ELF-1 (cell line): Measurements from ENCODE around the gene GRIK3.

Experiments used
- DNase-seq: peaks from one replicate; pipeline ENCODE4 v3.0.0-alpha.2; 2016; ENCODE audit warnings: low read depth, low spot score

The GRIK3 gene

DNA sequence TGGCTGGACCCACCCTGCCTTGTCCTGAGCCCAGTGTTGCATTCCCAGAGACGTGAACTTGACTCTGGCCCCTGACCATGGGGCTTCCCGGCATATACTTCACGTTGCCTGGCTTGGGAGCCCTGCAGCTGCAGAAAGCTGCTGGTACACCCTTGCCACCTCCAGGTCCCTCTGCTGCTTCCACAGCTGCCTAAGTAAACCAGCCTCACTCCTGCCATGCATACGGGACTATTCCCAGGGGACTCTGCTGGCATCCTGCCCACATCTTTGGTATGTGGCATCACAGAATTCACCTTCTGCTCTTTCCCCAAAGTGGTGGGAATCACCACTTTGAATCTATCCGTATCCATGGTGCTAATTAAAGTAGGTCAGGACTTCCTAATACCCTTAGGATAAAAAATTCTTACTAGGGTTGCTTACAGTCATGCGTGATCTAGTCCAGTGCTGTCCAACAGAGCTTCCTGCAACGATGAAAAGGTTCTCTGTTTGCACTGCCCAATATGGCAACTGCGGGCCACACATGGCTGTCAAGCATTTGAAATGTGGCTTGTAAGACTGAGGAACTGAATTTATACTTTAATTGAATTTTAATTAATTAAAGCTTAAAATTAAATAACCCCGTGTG is 203.0 kb downstream of the GRIK3 start:
- no peak for DNase-seq

- DNase-seq: no peak
Observed at GRCh38 chr1:36829961-36830360, 204.4 kb downstream of the GRIK3 start.

DNA sequence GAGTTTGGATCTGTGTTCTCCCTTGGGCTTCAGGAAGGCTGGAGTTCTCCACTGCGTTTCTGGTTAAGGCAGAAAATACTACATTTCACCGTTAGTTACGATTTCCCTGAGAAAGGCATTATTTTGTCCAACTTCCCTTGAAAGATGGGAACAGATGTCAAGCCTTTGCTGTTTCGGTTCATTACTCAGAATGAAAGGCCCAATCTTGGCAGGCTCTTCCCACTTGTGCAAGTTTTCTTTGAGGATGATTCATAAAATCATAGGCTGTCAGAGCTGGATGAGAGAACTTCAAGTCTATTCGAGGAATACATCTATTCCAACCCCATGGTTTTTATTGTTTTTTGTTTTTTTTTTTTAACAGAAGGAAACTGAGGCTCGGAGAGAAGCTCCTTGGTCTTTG is 205.2 kb downstream of the GRIK3 start:
- DNase-seq: no peak

- no peak for DNase-seq
Observed at GRCh38 chr1:36825226-36825625, 209.1 kb downstream of the GRIK3 start.

DNA sequence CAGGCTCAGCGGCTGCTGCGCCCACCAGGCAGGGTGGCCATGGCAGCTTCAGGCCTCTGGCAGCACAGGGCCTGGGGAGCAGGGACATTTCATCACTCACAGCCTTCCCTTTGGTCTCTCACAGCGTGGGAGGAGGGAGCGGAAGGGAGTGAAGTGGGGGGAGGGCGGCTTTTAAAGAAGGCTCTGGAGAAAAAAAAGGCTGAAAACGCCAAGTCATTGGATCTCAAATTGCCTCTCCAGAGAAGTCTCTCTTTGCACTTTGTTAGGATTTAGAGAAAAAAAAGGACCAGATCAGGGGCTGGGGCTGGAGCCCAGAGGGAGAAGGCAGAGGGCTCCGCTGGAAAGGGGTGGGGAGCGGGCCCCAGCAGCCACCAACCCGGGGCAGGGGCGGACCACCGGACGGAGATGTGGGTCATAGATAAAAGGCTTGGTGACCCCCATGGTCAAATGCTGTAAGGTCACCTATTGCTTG is 209.9 kb downstream of the GRIK3 start:
- DNase-seq: peak; percentile 76

DNA sequence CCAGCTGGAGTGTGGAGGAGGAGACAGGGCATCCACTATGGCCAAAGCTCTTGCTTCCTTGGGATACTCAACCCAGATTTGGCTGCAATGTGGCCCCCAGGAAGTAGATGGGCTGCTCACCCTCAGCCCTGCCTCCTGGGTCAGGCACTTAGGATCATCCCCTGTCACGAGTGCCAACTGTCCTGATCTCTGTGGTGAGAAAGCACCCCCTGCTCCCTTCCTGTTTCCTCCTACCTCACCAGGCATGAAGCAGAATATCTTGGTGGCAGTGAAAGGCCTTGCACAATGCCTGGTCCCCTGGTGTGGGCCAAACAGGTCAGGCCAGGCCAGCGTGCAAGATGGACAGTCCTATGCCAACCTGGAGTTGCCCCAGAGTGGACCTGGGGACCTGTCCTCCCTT is 211.7 kb downstream of the GRIK3 start:
- DNase-seq: no peak

- DNase-seq: no peak
Observed at GRCh38 chr1:36821386-36821785, 212.9 kb downstream of the GRIK3 start.

- no peak for DNase-seq
Observed at GRCh38 chr1:36818771-36819170, 215.5 kb downstream of the GRIK3 start.

DNA sequence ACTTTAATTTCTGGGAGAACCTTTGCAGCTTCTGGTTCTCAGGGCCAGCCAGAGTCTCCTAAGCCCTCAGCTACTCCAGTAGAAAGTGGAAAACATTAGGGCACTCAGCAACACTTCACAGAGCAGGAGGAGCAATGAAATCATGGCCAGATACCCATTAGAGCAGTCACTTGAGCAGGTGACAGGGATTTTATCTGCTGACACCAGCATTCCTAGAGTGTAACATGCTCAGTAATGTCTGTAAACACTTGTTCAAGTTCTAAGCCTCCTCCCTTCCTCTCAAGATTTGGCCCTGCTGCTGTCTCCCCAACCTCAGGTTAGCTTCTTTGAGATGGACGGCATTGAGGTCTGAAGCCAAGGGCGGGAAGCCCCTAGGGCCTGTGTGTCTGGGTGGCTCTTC is 218.0 kb downstream of the GRIK3 start:
- no peak for DNase-seq

- DNase-seq: no peak
Observed at GRCh38 chr1:36814774-36815173, 219.5 kb downstream of the GRIK3 start.

DNA sequence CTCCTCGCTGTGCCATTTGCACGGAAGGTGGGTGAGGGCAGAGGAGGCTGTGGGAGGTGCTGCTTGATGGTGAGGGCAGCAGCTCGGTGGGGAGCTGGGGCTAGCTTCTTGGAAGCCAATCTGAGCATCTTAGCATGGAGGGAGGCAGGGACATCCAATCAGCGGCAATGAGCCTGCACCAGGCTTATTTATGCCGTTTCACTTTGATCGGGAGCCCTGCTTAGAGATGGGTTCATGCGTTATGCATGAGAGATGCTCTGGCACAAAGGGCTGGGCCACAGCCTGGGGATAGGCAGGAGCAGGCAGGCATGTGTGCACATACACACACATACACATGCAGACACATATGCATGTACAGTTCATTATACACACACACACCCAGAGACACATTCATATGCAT is 220.2 kb downstream of the GRIK3 start:
- no peak for DNase-seq

GRCh38 chr1:36807262-36807661 is 227.1 kb downstream of the GRIK3 start:
- no peak for DNase-seq

- no peak for DNase-seq
Observed at GRCh38 chr1:36805979-36806640, 228.2 kb downstream of the GRIK3 start.

- DNase-seq: no peak
Observed at GRCh38 chr1:36804669-36805314, 229.5 kb downstream of the GRIK3 start.

DNA sequence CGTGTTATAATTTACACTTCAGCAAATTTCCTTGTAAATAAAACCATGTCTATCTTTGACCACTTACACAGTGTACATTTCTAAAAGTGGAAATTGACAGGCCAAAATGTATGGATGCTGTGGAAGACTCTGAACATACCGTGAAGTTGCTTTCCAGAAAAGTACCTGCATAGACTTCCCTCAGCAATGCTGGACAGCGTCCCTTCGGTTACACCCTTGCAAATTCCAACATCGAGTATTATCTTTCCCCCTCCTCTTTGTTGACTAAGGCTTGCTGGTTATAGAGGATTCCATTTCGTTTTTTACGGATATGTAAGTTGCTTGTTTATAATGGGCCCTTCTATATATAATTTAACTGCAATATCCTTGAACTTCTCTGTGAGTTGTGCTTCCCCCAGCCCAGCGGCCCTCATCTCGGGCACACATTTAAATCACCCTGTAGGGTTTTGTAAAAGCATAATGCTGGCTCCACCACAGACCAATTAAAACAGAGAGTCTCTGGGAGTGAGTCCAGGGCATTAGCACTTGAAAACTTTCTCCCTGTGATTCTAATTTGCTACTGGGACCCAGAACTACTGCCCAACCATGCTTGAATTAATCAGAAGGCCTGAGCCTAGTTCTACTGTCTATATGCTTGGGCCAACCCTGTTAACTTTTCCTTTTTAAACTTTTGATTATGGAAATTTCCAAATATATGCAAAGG is 230.3 kb downstream of the GRIK3 start:
- DNase-seq: peak; percentile 12

- no peak for DNase-seq
Observed at GRCh38 chr1:36802018-36802417, 232.3 kb downstream of the GRIK3 start.

GRCh38 chr1:36797761-36798160 is 236.6 kb downstream of the GRIK3 start:
- DNase-seq: no peak

- no peak for DNase-seq
Observed at GRCh38 chr1:36796733-36797132, 237.6 kb downstream of the GRIK3 start.

- DNase-seq: no peak
Observed at GRCh38 chr1:36796106-36796590, 238.2 kb downstream of the GRIK3 start.

- no peak for DNase-seq
Observed at GRCh38 chr1:36794460-36794859, 239.9 kb downstream of the GRIK3 start.

GRCh38 chr1:36793452-36793851 is 240.9 kb downstream of the GRIK3 start:
- no peak for DNase-seq

GRCh38 chr1:36792292-36792691 is 242.0 kb downstream of the GRIK3 start:
- DNase-seq: no peak
